Measurements from ENCODE around the gene GPALPP1. TPM values are rescaled to one million over a fixed set of nuclear protein-coding genes. Genes with fewer than 3 reads are reported as not detected.
A peak's percentile ranks its signal among the peaks of the same experiment; 100 is the strongest.

Gene GPALPP1
- polyA plus RNA-seq, 4 donors: 6.8 to 32.5 (median 10.0) TPM

- WGBS, 3 donors: 34 to 51% (median 39%) methylated on average over 3 of the region's 3 CpGs
- peak; percentile 61 to 67 for DNase-seq
Measured at GRCh38 chr13:44967704-44968433, 21.5 kb upstream of the GPALPP1 start.

GRCh38 chr13:44968434-44968815 lies 20.9 kb upstream of the GPALPP1 start:
- H3K9me3 ChIP-seq (ENCODE audit: control insufficient read depth in 2 of 2, insufficient read depth in 1 of 2, low read depth in 1 of 2, low read length in 1 of 2): no peaks in the 10 kb centered on the region
- H3K4me1 ChIP-seq (ENCODE audit: control insufficient read depth in 3 of 3, insufficient read depth in 2 of 3, low read depth in 1 of 3, low read length in 2 of 3): peaks cover 0 to 13% (median 0%) of the 10 kb centered on the region in 3 donors
- no peaks in the 10 kb centered on the region for H3K27me3 ChIP-seq (ENCODE audit: control insufficient read depth in 3 of 3, insufficient read depth in 3 of 3, low read length in 3 of 3)
- WGBS, 3 donors: 89 to 90% (median 89%) methylated on average over 3 of the region's 3 CpGs
- no peak overlapping the region for H3K4me3 ChIP-seq (ENCODE audit: low read depth in 1 of 3, low read length in 3 of 3)
- FAIRE-seq: no peak
- H3K36me3 ChIP-seq (ENCODE audit: control insufficient read depth in 3 of 3, insufficient read depth in 2 of 3, low read depth in 1 of 3, low read length in 3 of 3): peaks cover 0 to 17% (median 0%) of the 10 kb centered on the region in 3 donors
- no peak overlapping the region for H3K27ac ChIP-seq (ENCODE audit: low read depth in 1 of 3, low read length in 2 of 3)
- no peak for DNase-seq

More at GRCh38 chr13:44967704-44968433, 21.5 kb upstream of the GPALPP1 start:
- Histone ChIP-seq H3K4me3 (ENCODE audit: low read depth in 1 of 3, low read length in 3 of 3) (no peak overlapping the region), H3K4me1 (ENCODE audit: control insufficient read depth in 3 of 3, insufficient read depth in 2 of 3, low read depth in 1 of 3, low read length in 2 of 3) (peaks cover 0 to 13% (median 0%) of the 10 kb centered on the region in 3 donors), H3K27me3 (ENCODE audit: control insufficient read depth in 3 of 3, insufficient read depth in 3 of 3, low read length in 3 of 3) (no peaks in the 10 kb centered on the region), H3K36me3 (ENCODE audit: control insufficient read depth in 3 of 3, insufficient read depth in 2 of 3, low read depth in 1 of 3, low read length in 3 of 3) (peaks cover 0 to 17% (median 0%) of the 10 kb centered on the region in 3 donors), H3K27ac (ENCODE audit: low read depth in 1 of 3, low read length in 2 of 3) (peak overlapping the region in 1 of 3 donors; percentile 65), H3K9me3 (ENCODE audit: control insufficient read depth in 2 of 2, insufficient read depth in 1 of 2, low read depth in 1 of 2, low read length in 1 of 2) (no peaks in the 10 kb centered on the region)
- no peak for FAIRE-seq

GRCh38 chr13:44969551-44970484 lies 19.5 kb upstream of the GPALPP1 start:
- Histone ChIP-seq H3K27me3 (ENCODE audit: control insufficient read depth in 3 of 3, insufficient read depth in 3 of 3, low read length in 3 of 3) (no peaks in the 10 kb centered on the region), H3K36me3 (ENCODE audit: control insufficient read depth in 3 of 3, insufficient read depth in 2 of 3, low read depth in 1 of 3, low read length in 3 of 3) (peaks cover 0 to 21% (median 0%) of the 10 kb centered on the region in 3 donors), H3K9me3 (ENCODE audit: control insufficient read depth in 2 of 2, insufficient read depth in 1 of 2, low read depth in 1 of 2, low read length in 1 of 2) (no peaks in the 10 kb centered on the region), H3K27ac (ENCODE audit: low read depth in 1 of 3, low read length in 2 of 3) (no peak overlapping the region), H3K4me1 (ENCODE audit: control insufficient read depth in 3 of 3, insufficient read depth in 2 of 3, low read depth in 1 of 3, low read length in 2 of 3) (peaks cover 0 to 13% (median 0%) of the 10 kb centered on the region in 3 donors), H3K4me3 (ENCODE audit: low read depth in 1 of 3, low read length in 3 of 3) (no peak overlapping the region)
- FAIRE-seq: peak; percentile 36
- peak; percentile 62 to 73 for DNase-seq
- WGBS, 3 donors: 50 to 55% (median 51%) methylated on average over 4 of the region's 4 CpGs

GRCh38 chr13:44971656-44972595 lies 17.4 kb upstream of the GPALPP1 start:
- FAIRE-seq (no peak), DNase-seq (no peak)
- H3K27me3 ChIP-seq (ENCODE audit: control insufficient read depth in 3 of 3, insufficient read depth in 3 of 3, low read length in 3 of 3): no peaks in the 10 kb centered on the region
- 87 to 90% (median 88%) methylated on average over 7 of the region's 7 CpGs for WGBS, 3 donors
- no peak overlapping the region for H3K4me3 ChIP-seq (ENCODE audit: low read depth in 1 of 3, low read length in 3 of 3)
- H3K4me1 ChIP-seq (ENCODE audit: control insufficient read depth in 3 of 3, insufficient read depth in 2 of 3, low read depth in 1 of 3, low read length in 2 of 3): peaks cover 0 to 13% (median 0%) of the 10 kb centered on the region in 3 donors
- no peaks in the 10 kb centered on the region for H3K9me3 ChIP-seq (ENCODE audit: control insufficient read depth in 2 of 2, insufficient read depth in 1 of 2, low read depth in 1 of 2, low read length in 1 of 2)
- H3K27ac ChIP-seq (ENCODE audit: low read depth in 1 of 3, low read length in 2 of 3): no peak overlapping the region
- H3K36me3 ChIP-seq (ENCODE audit: control insufficient read depth in 3 of 3, insufficient read depth in 2 of 3, low read depth in 1 of 3, low read length in 3 of 3): peaks cover 0 to 12% (median 0%) of the 10 kb centered on the region in 3 donors

GRCh38 chr13:44972956-44973581 lies 16.3 kb upstream of the GPALPP1 start:
- DNase-seq: peak; percentile 35 to 40
- no peak overlapping the region for H3K27ac ChIP-seq (ENCODE audit: low read depth in 1 of 3, low read length in 2 of 3)
- peaks cover 0 to 15% (median 0%) of the 10 kb centered on the region in 3 donors for H3K36me3 ChIP-seq (ENCODE audit: control insufficient read depth in 3 of 3, insufficient read depth in 2 of 3, low read depth in 1 of 3, low read length in 3 of 3)
- H3K4me3 ChIP-seq (ENCODE audit: low read depth in 1 of 3, low read length in 3 of 3): no peak overlapping the region
- WGBS, 3 donors: 6 to 21% (median 10%) methylated on average over 3 of the region's 3 CpGs
- H3K27me3 ChIP-seq (ENCODE audit: control insufficient read depth in 3 of 3, insufficient read depth in 3 of 3, low read length in 3 of 3): no peaks in the 10 kb centered on the region
- FAIRE-seq: peak; percentile 33
- no peaks in the 10 kb centered on the region for H3K9me3 ChIP-seq (ENCODE audit: control insufficient read depth in 2 of 2, insufficient read depth in 1 of 2, low read depth in 1 of 2, low read length in 1 of 2)
- H3K4me1 ChIP-seq (ENCODE audit: control insufficient read depth in 3 of 3, insufficient read depth in 2 of 3, low read depth in 1 of 3, low read length in 2 of 3): peaks cover 0 to 7% (median 0%) of the 10 kb centered on the region in 3 donors

- no peak for FAIRE-seq
- DNase-seq: no peak
- no peaks in the 10 kb centered on the region for H3K27me3 ChIP-seq (ENCODE audit: control insufficient read depth in 3 of 3, insufficient read depth in 3 of 3, low read length in 3 of 3)
- H3K9me3 ChIP-seq (ENCODE audit: control insufficient read depth in 2 of 2, insufficient read depth in 1 of 2, low read depth in 1 of 2, low read length in 1 of 2): no peaks in the 10 kb centered on the region
- peaks cover 0 to 15% (median 2%) of the 10 kb centered on the region in 3 donors for H3K36me3 ChIP-seq (ENCODE audit: control insufficient read depth in 3 of 3, insufficient read depth in 2 of 3, low read depth in 1 of 3, low read length in 3 of 3)
- WGBS, 3 donors: 72 to 82% (median 74%) methylated on average over 9 of the region's 9 CpGs
- no peak overlapping the region for H3K27ac ChIP-seq (ENCODE audit: low read depth in 1 of 3, low read length in 2 of 3)
- H3K4me1 ChIP-seq (ENCODE audit: control insufficient read depth in 3 of 3, insufficient read depth in 2 of 3, low read depth in 1 of 3, low read length in 2 of 3): no peaks in the 10 kb centered on the region
- no peak overlapping the region for H3K4me3 ChIP-seq (ENCODE audit: low read depth in 1 of 3, low read length in 3 of 3)
Measured at GRCh38 chr13:44974056-44974793, 15.1 kb upstream of the GPALPP1 start.

- DNase-seq: no peak
- no peak overlapping the region for H3K27ac ChIP-seq (ENCODE audit: low read depth in 1 of 3, low read length in 2 of 3)
- FAIRE-seq: no peak
- H3K4me1 ChIP-seq (ENCODE audit: control insufficient read depth in 3 of 3, insufficient read depth in 2 of 3, low read depth in 1 of 3, low read length in 2 of 3): no peaks in the 10 kb centered on the region
- 77 to 86% (median 78%) methylated on average over 3 of the region's 3 CpGs for WGBS, 3 donors
- no peak overlapping the region for H3K4me3 ChIP-seq (ENCODE audit: low read depth in 1 of 3, low read length in 3 of 3)
- peaks cover 2 to 18% (median 8%) of the 10 kb centered on the region in 3 donors for H3K36me3 ChIP-seq (ENCODE audit: control insufficient read depth in 3 of 3, insufficient read depth in 2 of 3, low read depth in 1 of 3, low read length in 3 of 3)
- H3K27me3 ChIP-seq (ENCODE audit: control insufficient read depth in 3 of 3, insufficient read depth in 3 of 3, low read length in 3 of 3): no peaks in the 10 kb centered on the region
- no peaks in the 10 kb centered on the region for H3K9me3 ChIP-seq (ENCODE audit: control insufficient read depth in 2 of 2, insufficient read depth in 1 of 2, low read depth in 1 of 2, low read length in 1 of 2)
Measured at GRCh38 chr13:44976196-44976595, 13.1 kb upstream of the GPALPP1 start.
